ENCODE results near the gene VASH1.
"Not testable (repeated sequence)": the region's sequence is repeated elsewhere in the genome, so short reads cannot be mapped to it uniquely, and the experiment has no call there.

Gene VASH1

GRCh38 chr14:76717508-76718290 lies 43.6 kb upstream of the VASH1 start:
- no peak for TF ChIP-seq CTCF (IDR thresholded peaks at IDR 0.05)
- DNase-seq (ENCODE audit: low spot score), result no peak
- no peak overlapping the region for H3K4me3 ChIP-seq
- peak overlapping the region in 1 of 2 donors; percentile 55 for H3K27ac ChIP-seq

- H3K4me3 ChIP-seq, result no peak overlapping the region
- TF ChIP-seq CTCF (IDR thresholded peaks at IDR 0.05), result no peak
- peak overlapping the region in 1 of 2 donors; percentile 55 for H3K27ac ChIP-seq
- no peak for DNase-seq (ENCODE audit: low spot score)
Observed at GRCh38 chr14:76718306-76719040, 42.8 kb upstream of the VASH1 start.

- peak overlapping the region in 1 of 2 donors; percentile 61 for H3K27ac ChIP-seq
Observed at GRCh38 chr14:76719666-76720065, 41.6 kb upstream of the VASH1 start.

GRCh38 chr14:76720382-76720813 lies 40.9 kb upstream of the VASH1 start:
- no peak for TF ChIP-seq CTCF (IDR thresholded peaks at IDR 0.05)

More at GRCh38 chr14:76719666-76720065, 41.6 kb upstream of the VASH1 start:
- no peak for TF ChIP-seq CTCF (IDR thresholded peaks at IDR 0.05)
- no peak for DNase-seq (ENCODE audit: low spot score)
- no peak overlapping the region for H3K4me3 ChIP-seq

GRCh38 chr14:76721506-76721905 lies 39.8 kb upstream of the VASH1 start:
- DNase-seq (ENCODE audit: low spot score); H3K27ac ChIP-seq; H3K4me3 ChIP-seq: not testable (repeated sequence)

More at GRCh38 chr14:76720382-76720813, 40.9 kb upstream of the VASH1 start:
- peak overlapping the region in 1 of 2 donors; percentile 61 for H3K27ac ChIP-seq
- H3K4me3 ChIP-seq, result no peak overlapping the region
- DNase-seq (ENCODE audit: low spot score), result no peak

- no peak for TF ChIP-seq CTCF (IDR thresholded peaks at IDR 0.05)
- H3K27ac ChIP-seq, result no peak overlapping the region
- H3K4me3 ChIP-seq, result no peak overlapping the region
- no peak for DNase-seq (ENCODE audit: low spot score)
Observed at GRCh38 chr14:76724651-76725550, 36.4 kb upstream of the VASH1 start.

GRCh38 chr14:76726551-76726970 lies 34.7 kb upstream of the VASH1 start:
- no peak for TF ChIP-seq CTCF (IDR thresholded peaks at IDR 0.05)
- DNase-seq (ENCODE audit: low spot score), result no peak
- Histone ChIP-seq H3K4me3 (no peak overlapping the region), H3K27ac (peak overlapping the region in 1 of 2 donors; percentile 41)

Data from coronary artery (tissue), 2 donors.